A673 (cell line): ENCODE results near the gene FGF1.

Experiments
- CTCF ChIP-seq: fragments of 300-800, 200-600 bp; sonication (generic); conservative IDR thresholded peaks from 2 replicates; pipeline ENCODE4 v1.5.1; 2017; ENCODE audit warnings: low read depth, mild to moderate bottlenecking, antibody characterized with exemption, low read length, moderate library complexity, mixed read lengths
- EZH2 ChIP-seq: fragments of 200-600 bp; sonication (generic); IDR thresholded peaks from 2 replicates; pipeline ENCODE4 v1.6.1; 2017; ENCODE audit warnings: borderline replicate concordance, low read depth, mild to moderate bottlenecking, mixed read lengths, antibody characterized with exemption, low read length; ENCODE audit not compliant: poor library complexity, severe bottlenecking

- TF ChIP-seq CTCF = no peak
- TF ChIP-seq EZH2 = no peak
Observed at GRCh38 chr5:142715291-142715690, 29.4 kb upstream of the FGF1 start.
